Right cardiac atrium (tissue), 5 donors: ENCODE data around the gene ANAPC1. TPM values are rescaled to one million over a fixed set of nuclear protein-coding genes. Genes with fewer than 3 reads are reported as not detected.

Experiments used
- ATAC-seq, 2 donors: fragments of 200-7000 bp; cut with Tn5 transposase; one replicate each; pipeline versions ENCODE4 v1.8.0 to v1.9.1; 2020; ENCODE audit warnings: moderate library complexity in 2 of 2, mild to moderate bottlenecking in 1 of 2
- DNase-seq, 3 donors: peaks; one replicate each; pipeline ENCODE4 v3.0.0-alpha.2; 2020
- H3K27ac ChIP-seq: one replicate; pipeline ENCODE4 v1.5.1; 2013; ENCODE audit warnings: mild to moderate bottlenecking, low read length, control low read depth, moderate library complexity
- H3K27me3 ChIP-seq: one replicate; pipeline ENCODE4 v1.6.1; 2013; ENCODE audit not compliant: control insufficient read depth, insufficient read depth
- H3K4me1 ChIP-seq: one replicate; pipeline ENCODE4 v1.6.1; 2013; ENCODE audit warnings: low read length; ENCODE audit not compliant: control insufficient read depth, insufficient read depth
- H3K4me3 ChIP-seq: one replicate; pipeline ENCODE4 v1.5.1; 2013; ENCODE audit warnings: low read length, control low read depth
- H3K9me3 ChIP-seq: one replicate; pipeline ENCODE4 v1.6.1; 2013; ENCODE audit warnings: low read length; ENCODE audit not compliant: control insufficient read depth
- WGBS: extraction: QIAGEN DNeasy Blood & Tissue Kit; methylation state at CpG from one replicate; pipeline ENCODE4 v1.1.7; 2013; 5-methylcytosine and 5-hydroxymethylcytosine counted together
- intact Hi-C, 4 donors: fragments of 100-400 bp; cut with DNase I; formaldehyde crosslinking; loops; one replicate each; pipeline versions ENCODE4 v1.11.0 to v1.14.0; 2022 to 2023
- polyA plus RNA-seq: library from polyadenylated mRNA; stranded (reverse); fragments of 200-250 nt; gene quantifications from one replicate; pipeline ENCODE4 v1.2.3, GENCODE V29; 2013
- total RNA-seq, 4 donors: library from RNA; stranded (reverse); fragmentation: NEBNext Ultra II Directional; extraction: Animal tissue kit (Norgen Biotek cat#: 25700); gene quantifications; one replicate each; pipeline ENCODE4 v1.2.1, GENCODE V29; 2021
- donor health status: healthy with polysubstance abuse.
- donor health status: DM: no; HTN: yes; CAD: no.
- donor health status: DM: no; HTN: no; CAD: no.
- donor health status: DM: no; HTN: yes; CAD: no; lungs with severe emphysema.
- donor health status: DM: yes; HTN: yes; CAD: no.

ANAPC1 gene
- total and polyA plus RNA-seq, 5 donors, result 5.2 to 20.7 (median 19.3) TPM

DNA sequence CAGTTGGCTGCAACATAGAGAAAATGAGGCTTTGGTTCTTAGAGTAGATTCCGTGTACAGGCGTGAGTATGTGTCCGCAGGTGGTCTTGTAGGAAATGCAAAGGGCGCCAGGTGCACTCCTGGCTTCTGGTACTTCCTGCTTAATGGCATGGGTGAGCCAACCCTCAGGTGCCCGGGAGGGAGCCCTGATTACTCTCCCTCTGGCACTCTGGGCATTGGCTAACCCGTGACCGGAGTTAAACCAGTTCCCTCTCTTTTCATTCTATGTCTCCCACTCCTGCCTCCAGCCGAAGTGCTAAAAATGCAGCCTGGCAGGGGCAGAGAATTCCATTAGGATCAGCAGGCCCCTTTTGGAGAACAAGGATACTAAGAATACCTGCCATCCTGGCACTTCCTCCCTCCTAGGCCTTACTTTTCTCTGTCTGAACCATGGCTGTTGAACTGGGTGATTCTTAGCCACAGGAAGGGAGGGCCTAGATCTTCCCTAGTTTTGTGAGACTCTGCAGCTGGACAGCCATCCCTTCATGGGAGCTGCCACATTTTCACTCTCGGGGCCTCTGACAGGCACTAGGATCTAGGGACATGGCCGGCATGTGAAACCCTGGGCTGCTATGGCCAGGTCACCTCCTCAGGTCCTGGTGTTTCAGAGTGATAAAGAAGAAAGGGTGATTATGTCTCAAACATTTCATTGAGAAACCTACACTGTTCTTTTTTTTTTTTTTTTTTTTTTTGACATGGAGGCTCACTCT, 20.9 kb upstream of the ANAPC1 start:
- peak; percentile 26 to 37 for ATAC-seq
- H3K4me3 ChIP-seq, result no peak overlapping the region
- no peaks in the 10 kb centered on the region for H3K9me3 ChIP-seq
- 77% methylated on average over 10 of the region's 10 CpGs for WGBS
- intact Hi-C loops, result loop anchor here in 2 of 4 donors (10.0 kb wide), 2 partner anchors 60 to 70 kb away; no protein-coding TSS in a partner anchor
- H3K27ac ChIP-seq, result peak overlapping the region; percentile 83
- no peak for DNase-seq
- peaks cover 3% of the 10 kb centered on the region for H3K4me1 ChIP-seq
- no peaks in the 10 kb centered on the region for H3K27me3 ChIP-seq

DNA sequence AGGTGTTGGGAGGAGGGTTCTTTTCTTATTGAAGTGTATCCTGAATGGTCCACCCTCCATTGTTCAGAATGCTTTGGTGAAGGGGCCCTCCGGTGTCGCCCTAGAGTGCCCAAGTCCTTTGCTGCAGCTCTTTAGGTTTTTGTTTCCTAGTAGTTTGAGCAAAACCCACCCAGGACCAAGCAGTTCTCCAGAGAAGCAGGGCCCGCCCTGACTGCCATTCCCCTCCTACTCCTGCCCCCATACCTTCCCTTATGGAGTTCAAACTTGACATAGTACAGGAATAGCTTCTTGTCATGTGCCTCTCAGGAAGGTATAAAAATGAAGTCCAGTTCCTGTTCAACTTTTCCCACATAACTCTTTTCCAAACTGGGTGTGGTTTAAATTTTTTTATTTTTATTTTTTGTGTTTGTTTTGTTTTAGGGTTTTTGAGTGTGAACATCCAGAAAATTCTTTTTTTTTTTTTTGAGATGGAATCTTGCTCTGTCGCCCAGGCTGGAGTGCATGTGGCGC, 20.0 kb upstream of the ANAPC1 start:
- 86% methylated on average over 5 of the region's 5 CpGs for WGBS
- H3K9me3 ChIP-seq, result no peaks in the 10 kb centered on the region
- intact Hi-C loops, result loop anchor here in 2 of 4 donors (10.0 kb wide), 2 partner anchors 61 to 71 kb away; no protein-coding TSS in a partner anchor
- peaks cover 3% of the 10 kb centered on the region for H3K4me1 ChIP-seq
- H3K4me3 ChIP-seq, result no peak overlapping the region
- ATAC-seq, result no peak
- H3K27ac ChIP-seq, result peak overlapping the region; percentile 23
- DNase-seq, result no peak
- no peaks in the 10 kb centered on the region for H3K27me3 ChIP-seq

DNA sequence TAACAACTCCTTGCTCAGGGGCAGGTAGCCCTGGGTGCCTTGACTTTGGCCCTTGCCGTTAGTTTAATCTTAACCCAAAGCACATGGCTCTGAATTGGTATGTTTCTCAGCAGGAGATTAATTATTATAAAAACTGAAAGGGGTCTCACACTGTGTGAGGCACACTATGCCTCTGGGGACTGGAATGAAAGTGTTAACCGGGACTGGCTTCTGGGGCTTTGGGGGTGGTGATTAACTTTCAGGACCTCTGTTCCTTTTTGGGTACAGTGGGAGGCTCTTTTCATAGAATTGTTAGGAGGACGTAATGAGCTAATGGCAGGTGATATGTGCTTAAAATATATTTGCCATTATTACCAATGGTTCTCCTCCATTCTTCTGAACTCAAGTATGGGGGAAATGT, 19.5 kb upstream of the ANAPC1 start:
- H3K4me1 ChIP-seq, result peaks cover 3% of the 10 kb centered on the region
- ATAC-seq (no peak), DNase-seq (no peak)
- 71% methylated on average over 3 of the region's 3 CpGs for WGBS
- no peaks in the 10 kb centered on the region for H3K9me3 ChIP-seq
- no peak overlapping the region for H3K4me3 ChIP-seq
- H3K27me3 ChIP-seq, result no peaks in the 10 kb centered on the region
- H3K27ac ChIP-seq, result no peak overlapping the region
- intact Hi-C loops, result loop anchor here in 2 of 4 donors (10.0 kb wide), 2 partner anchors 61 to 71 kb away; no protein-coding TSS in a partner anchor

DNA sequence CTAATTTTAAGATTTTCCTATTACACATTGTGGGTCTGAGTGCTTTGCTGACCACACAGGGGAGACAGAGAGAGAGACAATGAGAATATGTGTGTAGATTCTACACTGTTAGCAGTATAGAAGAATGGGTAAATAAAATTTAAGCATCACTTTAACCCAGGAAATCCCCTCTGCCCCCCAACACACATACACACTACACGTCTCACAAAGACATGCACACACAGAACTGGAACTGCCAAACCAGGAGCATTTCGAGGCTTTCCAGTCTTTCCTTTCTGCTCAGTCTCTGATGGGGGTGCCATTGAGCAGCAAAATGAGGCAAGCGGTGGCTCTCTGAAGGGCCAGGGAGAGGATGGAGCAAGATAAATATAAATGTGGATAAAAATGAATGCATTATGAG, 16.9 kb upstream of the ANAPC1 start:
- no peaks in the 10 kb centered on the region for H3K9me3 ChIP-seq
- no peaks in the 10 kb centered on the region for H3K27me3 ChIP-seq
- intact Hi-C loops, result loop anchor here in 2 of 4 donors (10.0 kb wide), 2 partner anchors 64 to 74 kb away; no protein-coding TSS in a partner anchor
- H3K27ac ChIP-seq, result no peak overlapping the region
- H3K4me1 ChIP-seq, result no peaks in the 10 kb centered on the region
- peak overlapping the region; percentile 19 for H3K4me3 ChIP-seq
- 8% methylated on average over 3 of the region's 3 CpGs for WGBS
- no peak for ATAC-seq
- no peak for DNase-seq

DNA sequence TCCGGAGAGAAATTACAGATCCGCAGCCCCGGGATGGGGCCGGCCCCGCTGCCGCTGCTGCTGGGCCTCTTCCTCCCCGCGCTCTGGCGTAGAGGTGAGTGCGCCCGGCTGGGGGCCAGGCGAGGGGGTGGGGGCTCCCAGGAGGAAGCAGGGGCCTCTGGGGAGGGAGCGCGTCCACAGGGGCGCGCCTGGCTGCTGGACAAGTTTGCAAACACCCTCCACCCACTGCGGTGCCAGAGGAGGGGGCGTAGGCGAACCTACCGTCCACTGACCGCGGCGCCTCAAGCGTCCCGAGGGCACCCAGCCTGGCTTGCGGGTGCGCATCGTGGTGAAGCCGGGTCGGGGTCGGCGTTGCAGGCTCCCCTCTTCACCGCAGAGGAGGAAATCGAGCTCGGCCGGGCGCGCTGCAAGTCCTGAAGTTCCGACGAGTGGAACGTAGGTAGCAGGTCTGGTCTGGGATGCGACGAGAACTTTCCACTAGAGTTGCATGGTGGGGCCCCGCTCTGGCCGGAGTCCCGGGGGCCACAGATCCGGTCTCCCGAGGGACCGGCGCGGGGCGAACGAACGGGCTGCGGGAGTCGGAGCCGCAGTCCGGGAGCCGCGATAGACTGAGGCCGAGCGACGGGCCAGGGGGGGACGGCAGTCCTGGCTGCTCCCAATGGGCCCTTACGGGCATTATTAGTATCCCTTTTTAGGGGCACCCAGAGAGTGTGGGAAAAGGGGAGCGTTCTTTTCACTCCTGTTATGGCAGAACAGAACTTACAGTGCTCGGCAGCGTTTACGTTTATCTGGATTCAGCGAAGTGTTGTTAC, 14.9 kb upstream of the ANAPC1 start:
- DNase-seq (peak in 1 of 3 donors; percentile 74), ATAC-seq (peak; percentile 32)
- Histone ChIP-seq H3K4me3 (peak overlapping the region; percentile 76), H3K27me3 (no peaks in the 10 kb centered on the region), H3K9me3 (no peaks in the 10 kb centered on the region), H3K27ac (peak overlapping the region; percentile 49), H3K4me1 (no peaks in the 10 kb centered on the region)
- intact Hi-C loops, result loop anchor here in 2 of 4 donors (5.0 kb wide), 2 partner anchors 133 to 148 kb away; no protein-coding TSS in a partner anchor
- WGBS, result under 1% methylated on average over 70 of the region's 70 CpGs

DNA sequence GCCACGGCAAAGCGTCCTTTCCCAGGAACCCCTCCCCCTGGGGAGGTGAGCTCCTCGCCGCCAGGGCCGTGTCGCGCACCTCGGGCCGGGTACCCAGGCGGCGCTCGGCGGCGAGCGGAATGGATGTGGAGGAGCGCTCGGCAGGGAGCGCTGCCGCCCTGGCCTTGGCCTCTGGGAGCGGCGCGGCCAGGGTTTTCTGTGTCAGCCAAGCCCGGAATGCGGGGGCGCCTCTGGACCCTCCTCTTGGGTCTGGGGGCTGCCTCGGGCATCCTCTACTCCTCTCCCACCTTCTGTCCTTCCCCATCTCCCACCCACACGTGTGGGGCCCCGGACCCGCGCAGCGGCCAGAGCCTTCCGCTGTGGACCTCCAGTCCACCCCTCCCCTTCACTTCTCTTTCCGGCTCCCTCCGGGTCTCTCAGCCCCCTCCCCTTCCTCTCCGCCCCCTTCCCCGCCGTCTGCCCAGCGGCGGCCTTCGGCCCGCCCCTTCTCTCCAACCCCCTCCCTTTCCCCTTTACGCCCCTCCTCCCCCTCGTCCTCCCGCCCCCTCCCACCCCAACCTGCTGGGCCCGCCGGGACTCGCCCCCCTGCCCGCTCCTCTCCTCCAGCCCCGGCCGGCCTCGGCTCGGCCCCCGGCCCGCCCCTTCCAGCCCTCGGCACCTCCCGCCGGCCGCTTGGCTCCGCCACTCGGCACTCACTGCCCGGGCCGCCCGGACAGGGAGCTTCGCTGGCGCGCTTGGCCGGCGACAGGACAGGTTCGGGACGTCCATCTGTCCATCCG, 14.1 kb upstream of the ANAPC1 start, which contains the start of gene MERTK:
Gene MERTK (plus strand): TSS at position 684 of the 779 bp plus-strand sequence. CDS start 129 bp downstream, outside the sequence.
- no peaks in the 10 kb centered on the region for H3K9me3 ChIP-seq
- peak within 1 kb of the TSS; percentile 71 for H3K27ac ChIP-seq
- intact Hi-C loops, result loop anchor here in 2 of 4 donors (5.0 kb wide), 2 partner anchors 134 to 149 kb away; no protein-coding TSS in a partner anchor
- WGBS, result under 1% methylated on average over 71 of the region's 71 CpGs
- ATAC-seq (peak; percentile 95 to 97), DNase-seq (peak; percentile 88 to 96 (median 95))
- no peaks in the 10 kb centered on the region for H3K27me3 ChIP-seq
- H3K4me1 ChIP-seq, result no peaks in the 10 kb centered on the region
- peak within 1 kb of the TSS; percentile 76 for H3K4me3 ChIP-seq

DNA sequence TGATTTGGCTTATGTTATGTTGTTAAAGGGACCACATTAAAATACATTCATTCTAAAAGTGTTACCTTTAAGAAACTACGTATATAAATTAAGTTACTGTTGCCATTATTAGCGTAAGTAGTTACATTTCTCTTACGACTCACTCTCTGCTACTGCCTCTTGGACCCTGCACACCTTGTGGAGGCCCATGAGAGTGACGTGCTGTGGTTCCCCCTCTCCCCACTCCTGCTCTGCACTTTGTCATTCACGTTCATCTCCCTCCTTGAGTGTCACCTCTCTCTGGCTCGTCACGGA, 13.6 kb upstream of the ANAPC1 start:
- Histone ChIP-seq H3K9me3 (no peaks in the 10 kb centered on the region), H3K27ac (peak overlapping the region; percentile 71), H3K4me1 (no peaks in the 10 kb centered on the region), H3K4me3 (peak overlapping the region; percentile 76), H3K27me3 (no peaks in the 10 kb centered on the region)
- DNase-seq (no peak), ATAC-seq (no peak)
- WGBS, result 2% methylated on average over 7 of the region's 7 CpGs
- intact Hi-C loops, result loop anchor here in 2 of 4 donors (5.0 kb wide), 2 partner anchors 135 to 150 kb away; no protein-coding TSS in a partner anchor

DNA sequence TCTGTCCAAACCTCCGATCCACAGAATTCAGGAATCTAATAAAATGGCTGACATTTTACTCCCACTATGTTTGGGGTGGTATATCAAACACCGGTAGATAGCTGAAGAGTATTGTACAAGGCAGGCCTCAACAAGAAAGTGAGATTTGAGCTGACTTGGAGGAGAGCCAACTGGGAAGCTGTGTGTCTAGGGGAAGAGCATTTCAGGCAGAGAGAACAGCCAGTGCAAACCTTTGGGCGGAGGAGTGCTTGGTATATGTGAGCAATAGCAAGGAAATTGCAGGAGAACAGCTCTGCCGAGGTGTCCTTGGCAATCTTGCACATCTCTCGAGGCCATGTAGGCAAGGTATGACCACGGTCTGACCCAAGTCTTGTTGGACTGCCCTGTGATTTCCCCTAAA, 12.6 kb upstream of the ANAPC1 start:
- Histone ChIP-seq H3K4me1 (no peaks in the 10 kb centered on the region), H3K9me3 (no peaks in the 10 kb centered on the region), H3K4me3 (no peak overlapping the region), H3K27ac (no peak overlapping the region), H3K27me3 (no peaks in the 10 kb centered on the region)
- WGBS, result 83% methylated on average over 6 of the region's 6 CpGs
- intact Hi-C loops, result loop anchor here in 2 of 4 donors (5.0 kb wide), 2 partner anchors 136 to 151 kb away; no protein-coding TSS in a partner anchor
- no peak for ATAC-seq
- peak in 1 of 3 donors; percentile 50 for DNase-seq

DNA sequence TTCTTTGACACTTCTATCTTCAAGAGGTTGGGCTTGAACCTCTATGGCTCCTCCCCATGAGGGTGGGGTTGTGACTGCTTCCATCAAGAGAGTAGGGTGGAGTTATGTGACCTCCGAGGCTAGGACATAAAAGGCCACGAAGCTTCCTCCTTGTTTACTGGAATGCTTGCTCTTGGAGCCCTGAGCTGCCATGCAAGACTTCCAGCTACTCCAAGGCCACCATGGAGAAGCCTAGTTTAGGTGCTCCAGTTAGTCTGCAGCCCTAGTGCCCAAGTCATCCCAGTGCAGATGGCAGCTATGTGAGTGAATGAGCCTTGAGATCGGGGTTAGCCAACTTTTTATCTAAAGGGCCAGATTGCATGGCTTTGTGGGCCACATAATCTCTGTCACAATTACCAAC, 12.0 kb upstream of the ANAPC1 start:
- no peak overlapping the region for H3K27ac ChIP-seq
- H3K4me1 ChIP-seq, result no peaks in the 10 kb centered on the region
- H3K4me3 ChIP-seq, result no peak overlapping the region
- no peak for DNase-seq
- ATAC-seq, result no peak
- no peaks in the 10 kb centered on the region for H3K27me3 ChIP-seq
- no peaks in the 10 kb centered on the region for H3K9me3 ChIP-seq
- WGBS, result 55% methylated on average over 3 of the region's 3 CpGs
- intact Hi-C loops, result loop anchor here in 2 of 4 donors (5.0 kb wide), 2 partner anchors 136 to 151 kb away; no protein-coding TSS in a partner anchor

DNA sequence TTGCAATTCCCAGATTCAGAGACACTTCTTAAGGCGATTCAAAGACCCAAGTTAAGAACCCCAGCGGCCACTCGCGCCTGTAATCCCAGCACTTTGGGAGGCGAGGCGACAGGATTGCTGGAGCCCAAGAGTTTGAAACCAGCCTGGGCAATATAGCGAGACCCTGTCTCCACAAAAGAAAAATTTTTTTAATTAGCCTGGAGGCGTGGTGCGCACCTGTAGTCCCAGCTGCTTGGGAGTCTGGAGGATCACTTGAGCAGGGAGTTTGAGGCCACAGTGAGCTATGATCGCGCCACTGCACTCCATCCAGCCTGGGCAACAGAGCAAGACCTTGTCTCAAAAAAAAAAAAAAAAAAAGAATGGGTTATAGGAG, 585 bp upstream of the ANAPC1 start:
- H3K27me3 ChIP-seq, result no peaks in the 10 kb centered on the region
- peak overlapping the region; percentile 86 for H3K27ac ChIP-seq
- no peaks in the 10 kb centered on the region for H3K9me3 ChIP-seq
- peak overlapping the region; percentile 95 for H3K4me3 ChIP-seq
- no peaks in the 10 kb centered on the region for H3K4me1 ChIP-seq
- intact Hi-C loops, result no loop called here
- WGBS, result 21% methylated on average over 11 of the region's 11 CpGs
- peak in 2 of 3 donors; percentile 33 to 43 for DNase-seq
- ATAC-seq, result peak; percentile 5 to 27
